HG03064 (cell line): ENCODE results near the gene DALRD3.

Source experiments
- ATAC-seq: cut with Tn5 transposase; IDR thresholded peaks from one replicate; pipeline ENCODE4 v1.9.1; 2021; ENCODE audit warnings: low read depth; ENCODE audit not compliant: unreplicated experiment

The DALRD3 gene

GRCh38 chr3:49006408-49007067 lies 11.8 kb downstream of the DALRD3 start:
- no peak for ATAC-seq

DNA sequence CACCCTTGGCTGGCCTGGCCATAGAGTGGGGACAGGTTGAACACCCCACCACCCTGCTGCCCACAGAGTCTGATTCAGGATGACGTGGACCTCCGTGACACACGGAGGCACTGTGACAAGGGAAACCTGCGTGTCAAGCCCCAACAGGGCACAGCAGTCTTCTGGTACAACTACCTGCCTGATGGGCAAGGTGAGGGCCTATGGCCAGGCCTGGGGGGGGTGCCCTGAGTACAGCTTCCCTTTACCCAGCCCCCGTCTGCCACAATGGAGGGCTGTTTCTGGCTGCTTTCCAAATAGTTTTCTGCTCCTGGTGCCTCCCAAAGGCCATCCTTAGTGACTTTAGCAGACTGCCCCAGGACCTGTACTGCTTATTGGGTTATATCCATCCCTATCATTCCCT lies 12.4 kb downstream of the DALRD3 start:
- ATAC-seq: no peak

- no peak for ATAC-seq
These were observed 13.1 kb downstream of the DALRD3 start for GRCh38 chr3:49005303-49005680.

- no peak for ATAC-seq
These were observed 13.8 kb downstream of the DALRD3 start for GRCh38 chr3:49004352-49005302.

DNA sequence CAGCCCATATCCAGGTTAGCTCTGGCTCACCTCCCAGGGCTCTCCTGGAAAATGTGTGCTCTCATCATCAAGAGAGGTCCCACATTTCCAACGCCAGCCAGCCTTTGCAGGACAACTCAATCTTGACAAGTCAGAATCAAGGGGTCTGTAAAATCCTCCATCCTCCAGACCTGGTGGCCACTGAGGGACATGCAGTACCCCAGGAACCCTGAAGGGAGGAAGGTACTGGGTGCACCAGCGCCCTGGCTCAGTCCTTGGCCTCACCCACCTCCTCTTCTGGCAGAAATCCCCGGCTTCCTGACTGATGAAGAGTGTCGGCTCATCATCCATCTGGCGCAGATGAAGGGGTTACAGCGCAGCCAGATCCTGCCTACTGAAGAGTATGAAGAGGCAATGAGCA lies 17.2 kb downstream of the DALRD3 start:
- no peak for ATAC-seq

GRCh38 chr3:48999085-48999858 lies 19.1 kb downstream of the DALRD3 start:
- no peak for ATAC-seq

- ATAC-seq: no peak
These were observed 20.4 kb downstream of the DALRD3 start for GRCh38 chr3:48997714-48998637.

GRCh38 chr3:48997102-48997635 lies 21.2 kb downstream of the DALRD3 start:
- no peak for ATAC-seq

- no peak for ATAC-seq
These were observed 21.7 kb downstream of the DALRD3 start for GRCh38 chr3:48996640-48997039.

DNA sequence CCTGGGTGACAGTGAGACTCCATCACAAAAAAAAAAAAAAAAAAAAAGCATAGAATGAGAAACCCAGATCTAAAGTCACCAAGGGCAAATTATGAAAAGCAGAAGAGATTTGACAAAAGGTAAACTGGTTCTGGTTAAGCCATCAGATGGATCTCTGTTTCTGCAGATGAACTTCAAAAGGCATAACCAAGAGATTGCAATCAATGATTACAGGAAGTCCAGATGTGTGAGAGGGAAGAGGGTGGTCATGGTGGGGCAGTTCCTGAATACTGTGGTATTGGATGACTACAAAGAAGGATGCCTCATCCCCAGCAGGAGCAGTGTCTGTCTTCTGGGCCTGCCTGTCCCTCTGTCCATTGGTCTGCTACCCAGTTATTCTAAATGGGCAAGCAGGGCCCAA lies 24.5 kb downstream of the DALRD3 start:
- no peak for ATAC-seq

GRCh38 chr3:48991851-48992545 lies 26.4 kb downstream of the DALRD3 start:
- no peak for ATAC-seq

- peak; percentile 9 for ATAC-seq
These were observed 27.5 kb downstream of the DALRD3 start for GRCh38 chr3:48990636-48991469.

- peak; percentile 54 for ATAC-seq
These were observed 28.4 kb downstream of the DALRD3 start, which contains the start of gene P4HTM for GRCh38 chr3:48989796-48990635. TSS of gene P4HTM (plus strand) at chr3:48990241. CDS start at chr3:48990257, 16 bp downstream.

- no peak for ATAC-seq
These were observed 29.1 kb downstream of the DALRD3 start for GRCh38 chr3:48989126-48989795.

- ATAC-seq: no peak
These were observed 32.5 kb downstream of the DALRD3 start for GRCh38 chr3:48985831-48986376.

- ATAC-seq: no peak
These were observed 33.7 kb downstream of the DALRD3 start for GRCh38 chr3:48984663-48985062.
